ENCODE measurements around the gene EIF3L. TPM values are rescaled to one million over a fixed set of nuclear protein-coding genes. Genes with fewer than 3 reads are reported as not detected.

EIF3L gene
- total and polyA plus RNA-seq, 2 of the 8 experiments (the other 6 are each of a cell fraction or from before 2014, with no cell fraction given) = 639 to 886 TPM

DNA sequence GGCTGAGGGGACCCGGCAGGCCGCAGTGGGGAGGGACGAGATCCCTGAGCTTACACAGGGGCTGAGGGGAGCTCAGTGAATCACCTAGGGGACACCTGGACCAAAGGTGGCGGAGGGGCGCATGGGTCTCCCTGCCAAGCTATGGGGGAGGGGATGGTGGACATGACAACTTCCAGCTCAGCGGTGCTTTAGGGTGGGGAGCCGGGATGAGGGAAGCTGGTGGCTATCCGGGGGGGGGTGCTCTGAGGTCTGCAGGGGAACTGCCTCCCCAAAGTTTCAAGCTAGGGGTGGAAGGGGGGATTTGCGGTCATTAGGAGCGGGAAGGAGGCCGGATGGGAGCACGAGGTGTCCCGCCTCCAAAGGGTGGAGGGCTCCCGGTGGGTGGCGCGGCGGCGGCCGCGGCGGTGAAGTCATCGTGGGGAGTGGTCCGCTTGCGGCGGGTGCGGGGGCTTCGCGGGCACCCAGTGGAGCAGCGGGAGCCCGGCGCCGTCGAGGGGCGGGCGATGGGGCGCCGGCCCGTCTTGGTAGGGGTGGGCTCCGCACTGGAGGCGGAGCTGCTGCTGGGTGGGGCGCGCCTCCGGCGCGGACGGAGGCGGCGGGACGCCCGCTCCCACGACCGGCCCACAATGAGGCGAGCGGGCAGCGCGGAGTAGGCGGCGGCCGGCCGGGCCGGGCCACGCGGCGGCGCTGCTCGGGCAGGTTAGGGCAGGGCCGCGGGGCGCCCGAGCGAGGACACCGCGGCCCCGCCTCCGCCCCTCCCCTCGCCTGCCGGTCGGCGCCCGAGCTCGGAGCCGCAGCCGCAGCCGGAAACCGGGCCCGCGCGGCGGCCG is 56.5 kb downstream of the EIF3L start, which contains the start of gene MICALL1:
MICALL1 (plus strand) TSS at position 764 of the 830 bp plus-strand sequence. CDS start 126 bp downstream, outside the sequence.
- Histone ChIP-seq H3K23ac (ENCODE audit: insufficient read length) (no peak within 1 kb of the TSS), H2AK5ac (ENCODE audit: low read depth, low read length) (peak within 1 kb of the TSS; percentile 88; the same call in 1 of the 2 replicates), H3K79me2 (ENCODE audit: control insufficient read depth in 1 of 2, insufficient read depth in 2 of 2, low read length in 2 of 2) (peaks cover 0 to 12% of the 10 kb centered on the region in 2 experiments; a peak in 1 of 4 replicates), H4K20me1 (replicated peaks in 1 of 2; ENCODE audit: control insufficient read depth in 1 of 2, insufficient read depth in 2 of 2, low read length in 2 of 2) (peaks cover 0 to 4% of the 10 kb centered on the region in 2 experiments), H3K4me3 (ENCODE audit: extremely low read depth in 1 of 4, insufficient read depth in 2 of 4, low read depth in 3 of 4, low read length in 4 of 4) (peak within 1 kb of the TSS; percentile 45 to 74 (median 59)), H3K36me3 (ENCODE audit: control insufficient read depth in 2 of 4, insufficient read depth in 4 of 4, low read length in 3 of 4) (no peaks in the 10 kb centered on the region), H3K9me3 (ENCODE audit: insufficient read depth in 2 of 2, low read depth in 1 of 2, low read length in 1 of 2) (no peaks in the 10 kb centered on the region), H2BK20ac (ENCODE audit: low read length) (no peak within 1 kb of the TSS; the same call in 1 of the 2 replicates), H3K23me2 (ENCODE audit: low read depth, low read length) (peaks cover 9% of the 10 kb centered on the region; the same call in 1 of the 2 replicates), H4K8ac (ENCODE audit: extremely low read depth, insufficient read depth, low read length) (peak within 1 kb of the TSS; percentile 82), H3K4me2 (ENCODE audit: insufficient read depth in 1 of 2, low read depth in 2 of 2, low read length in 2 of 2) (peak within 1 kb of the TSS; percentile 67 to 73), H4K91ac (replicated peaks; ENCODE audit: insufficient read length, low read length) (peak within 1 kb of the TSS; percentile 86), H2BK120ac (replicated peaks; ENCODE audit: low read depth, low read length) (peak within 1 kb of the TSS; percentile 52), H2AFZ (ENCODE audit: low read length) (no peak within 1 kb of the TSS), H2BK5ac (ENCODE audit: low read depth, low read length) (peak within 1 kb of the TSS; percentile 73; the same call in 1 of the 2 replicates), H3K4me1 (replicated peaks in 1 of 4; ENCODE audit: control insufficient read depth in 3 of 4, insufficient read depth in 4 of 4, low read length in 3 of 4) (peaks cover 0 to 22% (median 16%) of the 10 kb centered on the region in 4 experiments; a peak in 6 of 7 replicates), H3K27ac (ENCODE audit: low read depth, low read length) (peak within 1 kb of the TSS; percentile 56; the same call in 1 of the 2 replicates), H3K56ac (replicated peaks; ENCODE audit: insufficient read length, low read depth, low read length) (peak within 1 kb of the TSS; percentile 86), H3K4ac (replicated peaks; ENCODE audit: insufficient read length, low read depth, low read length) (peak within 1 kb of the TSS; percentile 65), H3K14ac (ENCODE audit: insufficient read length) (no peak within 1 kb of the TSS), H4K5ac (ENCODE audit: insufficient read length, low read depth, low read length) (peak within 1 kb of the TSS; percentile 62), H3K9ac (replicated peaks in 1 of 4; ENCODE audit: extremely low read depth in 1 of 4, low read depth in 3 of 4, low read length in 3 of 4) (peak within 1 kb of the TSS; percentile 29 to 95 (median 57); a peak in 6 of 7 replicates), H3K27me3 (replicated peaks in 1 of 4; ENCODE audit: control insufficient read depth in 3 of 4, extremely low read depth in 1 of 4, insufficient read depth in 3 of 4, low read length in 3 of 4) (no peaks in the 10 kb centered on the region), H2BK15ac (ENCODE audit: low read length) (peak within 1 kb of the TSS; percentile 5), H3K79me1 (ENCODE audit: low read depth, low read length) (peaks cover 9% of the 10 kb centered on the region), H2BK12ac (ENCODE audit: low read depth, low read length) (peak within 1 kb of the TSS; percentile 68; the same call in 1 of the 2 replicates), H3K18ac (ENCODE audit: extremely low read depth, low read length) (peak within 1 kb of the TSS; percentile 60)
- no peak for FAIRE-seq
- peak in 1 of 2 experiments; percentile 84 for DNase-seq (ENCODE audit: low read depth in 1 of 2, low spot score in 2 of 2)
- ChIA-PET POLR2A (ENCODE audit: partially characterized antibody) (interaction anchor here (0.6 to 8.7 kb wide), 21 partner anchors 8 to 182 kb away, joined by 3 to 150 read pairs (median 4); partner anchors contain the start of gene ANKRD54), CTCF (ENCODE audit: partially characterized antibody) (interaction anchor here (0.9 to 2.7 kb wide), 17 partner anchors 9 to 88 kb away, joined by 3 to 22 read pairs (median 4); partner anchors contain the start of genes C22orf23 and POLR2F)
- WGBS, 2 experiments (ENCODE audit: extremely low coverage in 1 of 2, insufficient coverage in 1 of 2, insufficient read length in 1 of 2, insufficient replicate concordance in 2 of 2, low coverage in 1 of 2, low lambda C conversion rate in 2 of 2, missing lambda C conversion rate in 1 of 2) = 10% methylated on average over 36 of the region's 90 CpGs; no CpG with 5 or more reads in 1 of the 2 experiments
- TF ChIP-seq JUND (IDR thresholded peaks at IDR 0.05; ENCODE audit: low read length) (no peak), SRF (IDR thresholded peaks at IDR 0.05; ENCODE audit: low read depth, low read length) (no peak), EP300 (IDR thresholded peaks at IDR 0.05; ENCODE audit: borderline replicate concordance in 1 of 2, low read depth in 2 of 2, low read length in 2 of 2) (no peak), HDAC6 (IDR thresholded peaks at IDR 0.05; ENCODE audit: low read depth, low read length) (no peak), ZNF274 (IDR thresholded peaks at IDR 0.05; ENCODE audit: borderline replicate concordance, extremely low read depth, low read length) (no peak), MAFK (IDR thresholded peaks at IDR 0.05; ENCODE audit: low read depth, low read length) (no peak), TAF7 (optimal IDR thresholded peaks at IDR 0.05; ENCODE audit: borderline replicate concordance, low read depth, low read length) (peak; percentile 25)
- TF ChIP-seq, protein P1, sequence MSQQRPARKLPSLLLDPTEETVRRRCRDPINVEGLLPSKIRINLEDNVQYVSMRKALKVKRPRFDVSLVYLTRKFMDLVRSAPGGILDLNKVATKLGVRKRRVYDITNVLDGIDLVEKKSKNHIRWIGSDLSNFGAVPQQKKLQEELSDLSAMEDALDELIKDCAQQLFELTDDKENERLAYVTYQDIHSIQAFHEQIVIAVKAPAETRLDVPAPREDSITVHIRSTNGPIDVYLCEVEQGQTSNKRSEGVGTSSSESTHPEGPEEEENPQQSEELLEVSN (IDR thresholded peaks at IDR 0.05) = peak; percentile 86
